ENCODE data around the gene LPCAT1. TPM values are rescaled to one million over a fixed set of nuclear protein-coding genes. Genes with fewer than 3 reads are reported as not detected.
"Not testable (repeated sequence)": the region's sequence is repeated elsewhere in the genome, so short reads cannot be mapped to it uniquely, and the experiment has no call there.

The LPCAT1 gene
- total RNA-seq, 1 donor from 2014 or later, result 86.2 TPM

DNA sequence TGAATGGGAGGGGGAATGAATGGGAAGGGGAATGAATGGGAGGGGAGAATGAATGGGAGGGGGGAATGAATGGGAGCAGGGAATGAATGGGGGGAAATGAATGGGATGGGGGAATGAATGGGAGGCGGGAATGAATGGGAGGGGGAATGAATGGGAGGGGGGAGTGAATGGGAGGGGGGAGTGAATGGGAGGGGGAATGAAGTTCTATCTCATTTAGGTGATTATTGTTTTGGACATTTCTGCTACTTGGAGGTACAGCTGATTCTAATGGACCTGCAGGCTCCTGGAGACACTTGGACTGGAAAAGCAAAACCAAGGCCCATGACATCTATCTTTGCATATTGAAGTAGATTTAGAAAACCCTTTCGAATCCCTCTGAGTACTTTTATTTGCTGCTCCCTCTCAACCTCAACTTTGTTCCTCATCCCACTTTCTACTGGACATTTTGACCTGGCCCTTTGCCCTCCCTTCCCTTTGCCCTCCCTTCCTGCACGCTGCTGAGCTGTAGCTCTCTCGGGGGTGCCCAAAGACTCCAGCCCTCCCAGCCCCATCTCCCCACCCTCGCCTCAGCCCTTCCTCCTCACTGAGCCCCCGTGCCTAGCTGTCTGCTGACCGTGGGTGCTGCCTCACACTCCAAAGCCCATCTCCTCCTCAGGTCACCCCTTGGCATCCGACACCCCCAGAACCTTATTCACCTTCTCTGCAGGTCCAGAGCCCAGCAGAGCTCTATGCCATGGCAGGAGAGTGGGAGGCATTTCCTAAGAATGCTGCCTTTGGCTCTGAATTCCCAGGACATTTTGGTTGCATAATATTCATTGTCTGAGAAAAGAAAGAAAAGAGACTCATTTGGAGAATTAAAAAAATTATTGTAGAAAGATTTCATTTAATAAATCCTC, 19.9 kb upstream of the LPCAT1 start:
- intact Hi-C loops (cut with DNase I), result loop anchor here (2.0 kb wide), 1 partner anchor 21 kb away; the partner anchor contains the start of gene LPCAT1
- Histone ChIP-seq H3K27ac (no peak overlapping the region), H3K36me3 (no peaks in the 10 kb centered on the region), H3K27me3 (no peaks in the 10 kb centered on the region), H3K9me3 (no peaks in the 10 kb centered on the region), H3K4me1 (peaks cover 8 to 10% of the 10 kb centered on the region in 2 donors), H3K4me3 (no peak overlapping the region)
- TF ChIP-seq, protein P1, sequence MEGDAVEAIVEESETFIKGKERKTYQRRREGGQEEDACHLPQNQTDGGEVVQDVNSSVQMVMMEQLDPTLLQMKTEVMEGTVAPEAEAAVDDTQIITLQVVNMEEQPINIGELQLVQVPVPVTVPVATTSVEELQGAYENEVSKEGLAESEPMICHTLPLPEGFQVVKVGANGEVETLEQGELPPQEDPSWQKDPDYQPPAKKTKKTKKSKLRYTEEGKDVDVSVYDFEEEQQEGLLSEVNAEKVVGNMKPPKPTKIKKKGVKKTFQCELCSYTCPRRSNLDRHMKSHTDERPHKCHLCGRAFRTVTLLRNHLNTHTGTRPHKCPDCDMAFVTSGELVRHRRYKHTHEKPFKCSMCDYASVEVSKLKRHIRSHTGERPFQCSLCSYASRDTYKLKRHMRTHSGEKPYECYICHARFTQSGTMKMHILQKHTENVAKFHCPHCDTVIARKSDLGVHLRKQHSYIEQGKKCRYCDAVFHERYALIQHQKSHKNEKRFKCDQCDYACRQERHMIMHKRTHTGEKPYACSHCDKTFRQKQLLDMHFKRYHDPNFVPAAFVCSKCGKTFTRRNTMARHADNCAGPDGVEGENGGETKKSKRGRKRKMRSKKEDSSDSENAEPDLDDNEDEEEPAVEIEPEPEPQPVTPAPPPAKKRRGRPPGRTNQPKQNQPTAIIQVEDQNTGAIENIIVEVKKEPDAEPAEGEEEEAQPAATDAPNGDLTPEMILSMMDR (IDR thresholded peaks at IDR 0.05), result no peak
- peak in 1 of 2 donors; percentile 33 for DNase-seq (ENCODE audit: low spot score in 2 of 2)

DNA sequence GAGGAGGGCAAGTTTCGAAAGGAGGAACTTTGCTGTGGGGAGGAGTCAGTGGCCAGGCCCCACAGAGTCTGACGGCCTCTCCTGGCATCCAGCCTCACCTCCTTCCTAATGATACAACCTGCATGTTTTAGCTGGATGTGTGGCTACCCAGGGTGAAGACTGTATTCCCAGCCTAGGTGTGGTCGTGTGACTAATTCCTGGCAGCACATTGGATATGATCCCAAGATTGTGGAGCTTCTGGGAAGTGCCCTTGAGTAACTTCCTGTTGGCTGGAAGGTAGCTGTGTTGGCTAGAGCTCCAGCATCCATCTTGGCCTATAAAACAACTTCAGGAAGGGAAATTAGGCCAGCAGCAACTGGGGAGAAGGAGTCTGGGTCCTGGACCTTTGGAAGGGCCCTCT, 19.0 kb upstream of the LPCAT1 start:
- no peaks in the 10 kb centered on the region for H3K27me3 ChIP-seq
- intact Hi-C loops (cut with DNase I), result loop anchor here (2.0 kb wide), 1 partner anchor 20 kb away; the partner anchor contains the start of gene LPCAT1
- H3K4me1 ChIP-seq, result peaks cover 8 to 10% of the 10 kb centered on the region in 2 donors
- H3K27ac ChIP-seq, result peak overlapping the region; percentile 73 to 76
- TF ChIP-seq, protein P1 (IDR thresholded peaks at IDR 0.05), result no peak
- H3K9me3 ChIP-seq, result no peaks in the 10 kb centered on the region
- DNase-seq (ENCODE audit: low spot score in 2 of 2), result peak; percentile 33 to 83
- H3K4me3 ChIP-seq, result no peak overlapping the region
- no peaks in the 10 kb centered on the region for H3K36me3 ChIP-seq

DNA sequence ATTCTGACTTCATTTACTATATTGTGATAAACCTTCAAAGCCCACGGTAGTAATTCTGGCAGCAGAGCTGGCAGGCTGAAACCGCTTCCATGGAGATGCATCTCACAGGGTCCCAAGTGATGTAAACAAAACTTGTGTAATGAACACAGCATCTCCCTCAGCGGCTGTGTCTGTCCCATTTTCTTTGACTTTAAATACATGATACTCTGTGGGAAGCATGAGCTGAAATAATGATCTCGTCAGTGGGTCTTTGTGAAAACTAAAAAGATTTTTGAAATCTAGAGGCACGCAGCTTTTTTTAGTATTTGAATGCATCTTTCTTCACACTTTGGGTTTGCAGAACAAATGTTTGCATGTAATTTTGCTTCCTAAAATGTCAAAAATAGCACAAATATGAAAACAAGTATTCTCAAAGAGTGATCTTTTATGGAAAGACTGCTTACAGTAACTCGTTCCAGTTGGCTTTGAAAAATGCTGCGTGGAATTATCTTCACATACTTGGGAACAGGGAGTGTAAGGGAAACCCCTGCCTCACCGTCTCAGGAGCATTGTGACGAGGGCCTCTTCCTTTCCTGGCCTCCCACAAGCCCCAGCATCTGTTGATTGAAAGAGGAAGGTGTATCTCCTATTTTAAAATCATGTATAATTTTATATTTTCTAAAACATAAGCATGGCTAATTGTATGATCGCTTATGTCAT, 18.1 kb upstream of the LPCAT1 start:
- peaks cover 8 to 10% of the 10 kb centered on the region in 2 donors for H3K4me1 ChIP-seq
- TF ChIP-seq, protein P1 (IDR thresholded peaks at IDR 0.05), result no peak
- H3K27ac ChIP-seq, result peak overlapping the region; percentile 73 to 76
- no peaks in the 10 kb centered on the region for H3K27me3 ChIP-seq
- peak in 1 of 2 donors; percentile 60 for DNase-seq (ENCODE audit: low spot score in 2 of 2)
- intact Hi-C loops (cut with DNase I), result loop anchor here (2.0 kb wide), 1 partner anchor 19 kb away; the partner anchor contains the start of gene LPCAT1
- no peaks in the 10 kb centered on the region for H3K9me3 ChIP-seq
- H3K36me3 ChIP-seq, result no peaks in the 10 kb centered on the region
- no peak overlapping the region for H3K4me3 ChIP-seq

DNA sequence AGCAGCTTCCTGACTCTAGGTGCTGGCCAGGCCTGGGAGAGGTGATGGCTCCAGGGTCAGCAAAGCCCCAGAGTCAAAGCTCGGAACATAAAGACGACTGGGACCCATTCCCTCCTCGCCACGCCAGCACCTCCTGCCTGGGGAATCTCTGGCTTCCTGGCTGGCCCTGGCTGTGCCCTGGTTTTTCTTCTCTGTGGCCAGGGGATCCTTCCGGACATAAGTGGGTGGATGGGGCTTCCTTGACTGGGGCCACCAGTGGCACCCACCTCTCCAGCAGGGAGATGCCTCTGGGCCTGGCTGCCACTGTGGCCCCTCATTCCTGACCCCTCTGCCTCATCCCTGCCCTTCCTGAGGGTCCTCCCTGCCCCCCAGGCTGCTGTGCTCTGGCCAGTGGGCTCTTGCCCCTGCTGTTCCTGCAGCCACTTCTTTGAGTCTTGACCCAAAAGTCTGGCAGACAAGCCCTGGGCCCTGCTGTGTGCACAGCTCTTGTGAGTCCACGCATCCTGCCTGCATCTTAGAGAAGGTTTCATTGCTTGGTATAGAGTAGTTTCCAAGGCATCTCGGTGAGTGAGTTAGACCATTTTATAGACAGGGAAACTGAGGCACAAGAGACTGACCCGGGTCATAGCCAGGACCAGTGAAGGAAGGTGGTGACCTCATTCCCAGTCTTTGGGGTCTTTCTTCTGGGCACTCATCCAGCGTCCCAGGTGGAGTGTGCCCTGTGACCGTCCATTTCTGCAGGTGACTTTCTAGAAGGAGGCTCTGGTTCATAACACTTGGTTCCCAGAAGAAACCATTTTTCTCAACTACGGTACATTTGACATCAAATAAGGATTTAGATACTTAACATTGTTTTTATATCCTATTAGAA, 17.3 kb upstream of the LPCAT1 start:
- DNase-seq (ENCODE audit: low spot score in 2 of 2), result peak in 1 of 2 donors; percentile 61
- no peaks in the 10 kb centered on the region for H3K9me3 ChIP-seq
- TF ChIP-seq, protein P1 (IDR thresholded peaks at IDR 0.05), result no peak
- intact Hi-C loops (cut with DNase I), result no loop called here
- no peaks in the 10 kb centered on the region for H3K36me3 ChIP-seq
- no peak overlapping the region for H3K4me3 ChIP-seq
- peaks cover 8 to 13% of the 10 kb centered on the region in 2 donors for H3K4me1 ChIP-seq
- peak overlapping the region; percentile 73 to 76 for H3K27ac ChIP-seq
- H3K27me3 ChIP-seq, result no peaks in the 10 kb centered on the region

DNA sequence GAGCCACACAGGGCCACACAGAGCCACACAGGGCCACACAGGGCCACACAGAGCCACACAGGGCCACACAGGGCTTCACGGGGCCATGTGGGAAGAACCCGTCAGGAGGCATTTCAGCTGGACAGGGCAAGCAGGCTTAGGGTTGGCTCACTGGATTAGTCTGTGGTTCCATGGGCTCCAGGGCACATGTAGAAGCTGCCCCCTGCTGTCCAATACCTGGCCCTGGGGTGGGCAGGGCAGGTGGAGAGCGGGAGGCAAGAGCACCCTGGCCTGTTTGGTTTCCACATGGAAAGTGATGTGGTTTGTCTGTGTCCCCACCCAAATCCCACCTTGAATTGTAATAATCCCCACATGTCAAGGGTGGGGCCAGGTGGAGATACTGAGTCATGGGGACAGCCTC, 16.4 kb upstream of the LPCAT1 start:
- no peak overlapping the region for H3K4me3 ChIP-seq
- intact Hi-C loops (cut with DNase I), result no loop called here
- H3K27me3 ChIP-seq, result no peaks in the 10 kb centered on the region
- no peaks in the 10 kb centered on the region for H3K9me3 ChIP-seq
- no peaks in the 10 kb centered on the region for H3K36me3 ChIP-seq
- TF ChIP-seq, protein P1 (IDR thresholded peaks at IDR 0.05), result no peak
- peak in 1 of 2 donors; percentile 43 for DNase-seq (ENCODE audit: low spot score in 2 of 2)
- peak overlapping the region in 1 of 2 donors; percentile 53 for H3K27ac ChIP-seq
- peaks cover 8 to 13% of the 10 kb centered on the region in 2 donors for H3K4me1 ChIP-seq

DNA sequence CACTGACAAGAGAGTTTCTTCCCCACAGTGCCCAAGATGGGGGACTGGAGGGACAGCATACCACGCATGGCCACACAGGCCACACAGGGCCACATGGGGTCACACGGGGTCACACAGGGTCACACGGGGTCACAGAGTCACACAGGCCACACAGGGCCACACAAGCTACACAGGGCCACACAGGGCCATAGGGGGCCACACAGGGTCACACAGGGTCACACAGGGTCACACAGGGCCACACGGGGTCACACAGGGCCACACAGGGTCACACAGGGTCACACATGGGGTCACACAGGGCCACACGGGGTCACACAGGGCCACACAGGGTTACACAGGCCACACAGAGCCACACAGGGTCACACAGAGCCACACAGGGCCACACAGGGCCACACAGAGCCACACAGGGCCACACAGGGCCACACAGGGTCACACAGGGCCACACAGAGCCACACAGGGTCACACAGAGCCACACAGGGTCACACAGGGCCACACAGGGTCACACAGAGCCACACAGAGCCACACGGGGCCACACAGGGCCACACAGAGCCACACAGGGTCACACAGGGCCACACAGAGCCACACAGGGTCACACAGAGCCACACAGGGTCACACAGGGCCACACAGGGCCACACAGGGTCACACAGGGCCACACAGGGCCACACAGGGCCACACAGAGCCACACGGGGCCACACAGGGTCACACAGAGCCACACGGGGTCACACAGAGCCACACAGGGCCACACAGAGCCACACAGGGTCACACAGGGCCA, 15.8 kb upstream of the LPCAT1 start:
- H3K27ac ChIP-seq, result peak overlapping the region; percentile 47 to 53
- intact Hi-C loops (cut with DNase I), result not testable (repeated sequence)
- peak in 1 of 2 donors; percentile 57 for DNase-seq (ENCODE audit: low spot score in 2 of 2)

More for the DNA sequence above, 15.8 kb upstream of the LPCAT1 start:
- not testable (repeated sequence) for H3K4me3 ChIP-seq, H3K9me3 ChIP-seq, H3K36me3 ChIP-seq, H3K27me3 ChIP-seq
- H3K4me1 ChIP-seq, result peaks cover 8 to 13% of the 10 kb centered on the region in 2 donors
